Neuronal stem cell (in vitro differentiated cells): ENCODE results near the gene TSPEAR.

Experiments
- DNase-seq: peaks from one replicate; pipeline ENCODE4 v3.0.0-alpha.2; 2013; ENCODE audit warnings: low spot score
- H2AFZ ChIP-seq: one replicate; pipeline ENCODE4 v1.6.1; 2013; ENCODE audit warnings: mild to moderate bottlenecking, low read length, inconsistent platforms
- H2AK5ac ChIP-seq: 2 replicates; pipeline ENCODE4 v1.6.1; 2013; ENCODE audit warnings: low read depth, mild to moderate bottlenecking, inconsistent platforms, low read length, moderate library complexity, mixed read lengths
- H2BK120ac ChIP-seq: 2 replicates; pipeline ENCODE4 v1.6.1; 2013; ENCODE audit warnings: low read depth, mild to moderate bottlenecking, inconsistent platforms, low read length, moderate library complexity, mixed read lengths
- H2BK12ac ChIP-seq: one replicate; pipeline ENCODE4 v1.6.1; 2013; ENCODE audit warnings: low read length, inconsistent platforms
- H2BK15ac ChIP-seq: 2 replicates; pipeline ENCODE4 v1.6.1; 2013; ENCODE audit warnings: mild to moderate bottlenecking, low read length, inconsistent platforms, mixed read lengths
- H2BK5ac ChIP-seq: one replicate; pipeline ENCODE4 v1.6.1; 2013; ENCODE audit warnings: inconsistent platforms, mild to moderate bottlenecking, low read length, moderate library complexity
- H3K14ac ChIP-seq: one replicate; pipeline ENCODE4 v1.6.1; 2013; ENCODE audit warnings: low read length, inconsistent platforms
- H3K18ac ChIP-seq: 2 replicates; pipeline ENCODE4 v1.6.1; 2013; ENCODE audit warnings: low read length, inconsistent platforms
- H3K23ac ChIP-seq: 2 replicates; pipeline ENCODE4 v1.6.1; 2013; ENCODE audit warnings: low read depth, mild to moderate bottlenecking, mixed read lengths, low read length, inconsistent platforms; ENCODE audit not compliant: poor library complexity
- H3K27ac ChIP-seq: replicated peaks from 3 replicates; pipeline ENCODE4 v1.5.1; 2013; ENCODE audit warnings: low read length, inconsistent platforms
- H3K27me3 ChIP-seq, 3 experiments: 2 replicates each; pipeline ENCODE4 v1.6.1; 2013; ENCODE audit warnings: low read length in 3 of 3, mild to moderate bottlenecking in 2 of 3, inconsistent platforms in 1 of 3, low read depth in 1 of 3, mixed read lengths in 1 of 3, moderate library complexity in 1 of 3; ENCODE audit not compliant: control insufficient read depth in 3 of 3, insufficient read depth in 3 of 3
- H3K36me3 ChIP-seq, 2 donors: replicated peaks in 1 of 2; 2 replicates each; pipeline ENCODE4 v1.6.1; 2013; ENCODE audit warnings: low read length in 2 of 2; ENCODE audit not compliant: control insufficient read depth in 2 of 2, insufficient read depth in 2 of 2
- H3K4ac ChIP-seq: 2 replicates; pipeline ENCODE4 v1.6.1; 2013; ENCODE audit warnings: inconsistent platforms, mild to moderate bottlenecking, low read length, moderate library complexity
- H3K4me1 ChIP-seq, 2 donors: 1 replicate in 1 of 2; 2 replicates in 1 of 2; pipeline ENCODE4 v1.6.1; 2013; ENCODE audit warnings: low read length in 2 of 2, low read depth in 1 of 2; ENCODE audit not compliant: control insufficient read depth in 2 of 2, insufficient read depth in 1 of 2
- H3K4me2 ChIP-seq: one replicate; pipeline ENCODE4 v1.6.1; 2013; ENCODE audit warnings: mild to moderate bottlenecking, low read length, inconsistent platforms; ENCODE audit not compliant: insufficient read depth, poor library complexity, severe bottlenecking
- H3K4me3 ChIP-seq, 2 donors: 2 replicates each; pipeline ENCODE4 v1.5.1; 2013; ENCODE audit warnings: low read length in 2 of 2, mild to moderate bottlenecking in 2 of 2, inconsistent platforms in 1 of 2, moderate library complexity in 1 of 2
- H3K79me1 ChIP-seq: one replicate; pipeline ENCODE4 v1.6.1; 2013; ENCODE audit warnings: low read depth, mild to moderate bottlenecking, inconsistent platforms, low read length, moderate library complexity
- H3K9ac ChIP-seq: one replicate; pipeline ENCODE4 v1.6.1; 2013; ENCODE audit warnings: mild to moderate bottlenecking, low read depth, low read length, inconsistent platforms; ENCODE audit not compliant: poor library complexity
- H3K9me3 ChIP-seq, 2 donors: replicated peaks in 1 of 2; 2 replicates each; pipeline versions ENCODE3 to v1.6.1; 2013; ENCODE audit warnings: low read length in 2 of 2, mild to moderate bottlenecking in 2 of 2, inconsistent platforms in 1 of 2, low read depth in 1 of 2, mixed read lengths in 1 of 2, moderate library complexity in 1 of 2; ENCODE audit not compliant: control insufficient read depth in 2 of 2, insufficient read depth in 1 of 2
- H4K8ac ChIP-seq: one replicate; pipeline ENCODE4 v1.6.1; 2013; ENCODE audit warnings: low read depth, mild to moderate bottlenecking, inconsistent platforms, low read length, moderate library complexity
- H4K91ac ChIP-seq: one replicate; pipeline ENCODE4 v1.6.1; 2013; ENCODE audit warnings: low read length, low read depth, mild to moderate bottlenecking, inconsistent platforms; ENCODE audit not compliant: poor library complexity
- WGBS, 2 donors: extraction: QIAGEN DNeasy Blood & Tissue Kit; methylation state at CpG; one replicate each; pipeline ENCODE4 v1.1.7; 2013; ENCODE audit warnings: missing lambda C conversion rate in 2 of 2, mixed read lengths in 1 of 2; ENCODE audit not compliant: insufficient read length in 2 of 2, insufficient replicate concordance in 1 of 2; ENCODE audit errors: extremely low coverage in 2 of 2; 5-methylcytosine and 5-hydroxymethylcytosine counted together

Gene TSPEAR

DNA sequence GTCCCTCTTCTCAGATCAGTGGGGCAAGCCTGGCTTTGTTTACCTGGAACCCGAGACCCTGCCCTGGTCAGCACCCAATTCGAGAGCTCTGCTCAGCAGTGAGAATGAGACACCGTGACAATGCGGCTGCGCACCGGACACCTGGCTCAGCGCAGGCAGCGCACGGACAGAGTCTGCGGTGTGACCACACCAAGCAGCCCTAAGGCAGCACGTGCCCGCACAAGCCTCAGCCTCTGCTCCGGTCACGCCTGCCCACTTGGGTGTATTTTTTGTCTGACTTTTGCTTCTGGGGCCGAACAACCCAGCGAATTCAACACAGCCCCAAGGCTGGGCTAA, 94.8 kb downstream of the TSPEAR start:
- no peak overlapping the region for H2AFZ ChIP-seq
- H3K27ac ChIP-seq: no peak overlapping the region
- no peak overlapping the region for H3K9ac ChIP-seq
- no peak overlapping the region for H2BK15ac ChIP-seq
- H3K27me3 ChIP-seq: no peaks in the 10 kb centered on the region
- H4K91ac ChIP-seq: no peak overlapping the region
- H2BK5ac ChIP-seq: peak overlapping the region; percentile 26
- no peak overlapping the region for H3K23ac ChIP-seq
- H3K79me1 ChIP-seq: no peaks in the 10 kb centered on the region
- no peak overlapping the region for H3K4me2 ChIP-seq
- DNase-seq: no peak
- H3K36me3 ChIP-seq: no peaks in the 10 kb centered on the region
- H3K4me3 ChIP-seq: no peak overlapping the region
- peak overlapping the region; percentile 66 for H3K18ac ChIP-seq
- no peaks in the 10 kb centered on the region for H3K4me1 ChIP-seq
- H3K9me3 ChIP-seq: peaks cover 5 to 8% of the 10 kb centered on the region in 2 donors
- WGBS, 2 donors: no CpG with 5 or more reads among the region's 16 CpGs
- peak overlapping the region; percentile 44 for H2AK5ac ChIP-seq
- H4K8ac ChIP-seq: no peak overlapping the region
- H3K4ac ChIP-seq: peak overlapping the region; percentile 4
- no peak overlapping the region for H2BK12ac ChIP-seq
- peak overlapping the region; percentile 87 for H3K14ac ChIP-seq
- H2BK120ac ChIP-seq: no peak overlapping the region

DNA sequence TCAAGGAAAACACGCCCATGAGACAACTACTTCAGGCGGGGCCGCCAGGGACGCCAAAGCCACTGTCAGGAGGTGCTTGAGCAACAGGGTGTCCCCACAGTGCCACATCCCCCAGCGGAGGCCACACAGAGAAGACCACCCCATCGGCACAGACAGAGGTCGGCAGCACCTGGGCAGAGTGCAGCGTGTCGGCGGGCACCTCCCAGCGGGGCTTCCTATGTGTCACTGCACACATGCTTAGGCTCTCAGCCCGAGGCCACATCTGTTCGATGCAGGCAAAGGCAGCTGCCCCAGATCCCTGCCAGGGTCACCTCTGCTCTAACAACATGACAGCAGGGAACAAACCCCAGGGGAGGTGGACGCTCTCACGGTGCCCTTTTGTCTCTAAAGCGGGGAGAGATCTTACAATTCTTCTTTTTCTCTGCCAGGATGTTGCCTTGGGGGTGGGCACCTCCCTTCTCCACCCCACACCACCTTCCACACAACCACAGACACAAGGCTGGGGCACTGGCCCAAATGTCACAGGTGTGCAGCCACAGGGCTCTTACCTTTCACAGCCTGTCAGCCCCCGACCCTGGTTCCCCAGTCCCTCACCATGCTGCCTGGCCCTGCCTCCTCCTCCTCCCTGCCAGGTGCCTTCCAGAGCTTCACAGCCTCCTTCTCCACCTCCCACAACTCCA, 95.3 kb downstream of the TSPEAR start:
- Histone ChIP-seq H2BK5ac (no peak overlapping the region), H2BK120ac (no peak overlapping the region), H3K23ac (no peak overlapping the region), H3K4me2 (no peak overlapping the region), H3K14ac (peak overlapping the region; percentile 67), H3K27ac (no peak overlapping the region), H3K4ac (no peak overlapping the region), H3K79me1 (no peaks in the 10 kb centered on the region), H2AK5ac (peak overlapping the region; percentile 44), H3K9ac (peak overlapping the region; percentile 3), H3K4me3 (no peak overlapping the region), H2AFZ (no peak overlapping the region), H2BK12ac (no peak overlapping the region), H4K8ac (peak overlapping the region; percentile 66), H3K9me3 (peaks cover 5 to 10% of the 10 kb centered on the region in 2 donors), H3K4me1 (no peaks in the 10 kb centered on the region), H4K91ac (peak overlapping the region; percentile 59), H3K36me3 (no peaks in the 10 kb centered on the region), H2BK15ac (peak overlapping the region; percentile 13), H3K27me3 (no peaks in the 10 kb centered on the region), H3K18ac (peak overlapping the region; percentile 89)
- WGBS, 2 donors: no CpG with 5 or more reads among the region's 17 CpGs
- DNase-seq: no peak

DNA sequence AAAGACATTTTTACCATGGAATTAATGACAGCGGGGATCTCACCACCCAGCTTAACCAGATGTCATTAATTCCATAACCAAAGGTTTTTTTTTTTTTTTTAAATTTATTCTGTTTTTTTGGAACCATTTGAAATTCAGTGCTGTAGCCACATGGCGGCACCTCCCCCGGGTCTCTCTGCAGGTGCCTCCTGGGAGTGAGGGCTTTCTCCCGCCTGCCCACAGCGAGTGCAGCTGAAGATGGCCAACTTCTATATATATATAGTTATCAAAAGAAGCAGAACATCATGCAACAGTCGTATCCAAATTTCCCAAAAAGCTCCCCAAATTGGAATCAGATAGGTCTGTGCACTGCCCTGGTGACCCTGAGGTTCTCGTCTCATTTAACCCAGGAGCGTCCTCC, 95.9 kb downstream of the TSPEAR start:
- peak overlapping the region; percentile 44 for H2AK5ac ChIP-seq
- H3K9ac ChIP-seq: no peak overlapping the region
- H3K18ac ChIP-seq: peak overlapping the region; percentile 89
- no peak overlapping the region for H3K4me3 ChIP-seq
- H3K14ac ChIP-seq: no peak overlapping the region
- no peak overlapping the region for H3K4ac ChIP-seq
- no peak overlapping the region for H2AFZ ChIP-seq
- no peak overlapping the region for H2BK5ac ChIP-seq
- H3K27ac ChIP-seq: no peak overlapping the region
- no peak overlapping the region for H2BK12ac ChIP-seq
- H2BK15ac ChIP-seq: no peak overlapping the region
- H3K4me2 ChIP-seq: no peak overlapping the region
- no peak for DNase-seq
- H3K4me1 ChIP-seq: no peaks in the 10 kb centered on the region
- WGBS, 2 donors: no CpG with 5 or more reads among the region's 8 CpGs
- H2BK120ac ChIP-seq: no peak overlapping the region
- no peak overlapping the region for H3K23ac ChIP-seq
- H3K27me3 ChIP-seq: no peaks in the 10 kb centered on the region
- no peaks in the 10 kb centered on the region for H3K36me3 ChIP-seq
- no peaks in the 10 kb centered on the region for H3K79me1 ChIP-seq
- no peak overlapping the region for H4K8ac ChIP-seq
- H3K9me3 ChIP-seq: peaks cover 5 to 10% of the 10 kb centered on the region in 2 donors
- peak overlapping the region; percentile 59 for H4K91ac ChIP-seq

DNA sequence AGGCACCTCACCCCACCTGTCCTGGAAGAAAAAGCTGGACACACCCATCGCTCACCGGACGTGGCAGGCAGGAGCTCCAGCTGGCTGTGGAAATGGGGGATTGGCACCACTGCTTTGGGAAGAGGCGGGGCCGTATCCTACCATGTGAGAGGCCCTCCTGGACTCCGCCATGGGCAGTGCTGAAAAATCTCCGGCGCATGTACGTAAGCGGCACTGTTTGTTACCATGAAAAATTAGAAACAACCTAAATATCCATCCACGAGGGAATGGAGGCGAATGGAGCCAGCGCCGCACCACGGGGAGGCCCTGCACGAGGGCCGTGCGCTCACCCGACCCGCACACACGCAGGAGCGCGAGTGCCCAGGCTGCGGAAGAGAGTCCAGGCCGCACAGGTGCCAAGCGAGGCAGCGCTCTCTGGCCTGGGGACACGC, 96.4 kb downstream of the TSPEAR start:
- H3K18ac ChIP-seq: no peak overlapping the region
- peaks cover 5 to 9% of the 10 kb centered on the region in 2 donors for H3K9me3 ChIP-seq
- H3K4ac ChIP-seq: no peak overlapping the region
- H2BK5ac ChIP-seq: no peak overlapping the region
- H3K4me1 ChIP-seq: no peaks in the 10 kb centered on the region
- no peaks in the 10 kb centered on the region for H3K79me1 ChIP-seq
- no peak overlapping the region for H3K4me2 ChIP-seq
- no peak overlapping the region for H4K91ac ChIP-seq
- no peak overlapping the region for H2BK120ac ChIP-seq
- no peak overlapping the region for H3K4me3 ChIP-seq
- H3K23ac ChIP-seq: no peak overlapping the region
- H3K14ac ChIP-seq: no peak overlapping the region
- no peaks in the 10 kb centered on the region for H3K36me3 ChIP-seq
- no peak for DNase-seq
- WGBS, 2 donors: no CpG with 5 or more reads among the region's 28 CpGs
- H2BK12ac ChIP-seq: no peak overlapping the region
- no peak overlapping the region for H2AK5ac ChIP-seq
- no peak overlapping the region for H3K27ac ChIP-seq
- H2AFZ ChIP-seq: no peak overlapping the region
- no peaks in the 10 kb centered on the region for H3K27me3 ChIP-seq
- H2BK15ac ChIP-seq: no peak overlapping the region
- H3K9ac ChIP-seq: no peak overlapping the region
- no peak overlapping the region for H4K8ac ChIP-seq
